ENCODE data around the gene MYO16. TPM values are rescaled to one million over a fixed set of nuclear protein-coding genes. Genes with fewer than 3 reads are reported as not detected.
"Not testable (repeated sequence)": the region's sequence is repeated elsewhere in the genome, so short reads cannot be mapped to it uniquely, and the experiment has no call there.

The MYO16 gene
- total RNA-seq, 2 donors from 2014 or later: 0.06 TPM; not detected in 1

- ATAC-seq: no peak
- intact Hi-C loops (cut with DNase I, micrococcal nuclease): no loop called here
Observed at GRCh38 chr13:108850691-108851090, 221.3 kb downstream of the MYO16 start.

DNA sequence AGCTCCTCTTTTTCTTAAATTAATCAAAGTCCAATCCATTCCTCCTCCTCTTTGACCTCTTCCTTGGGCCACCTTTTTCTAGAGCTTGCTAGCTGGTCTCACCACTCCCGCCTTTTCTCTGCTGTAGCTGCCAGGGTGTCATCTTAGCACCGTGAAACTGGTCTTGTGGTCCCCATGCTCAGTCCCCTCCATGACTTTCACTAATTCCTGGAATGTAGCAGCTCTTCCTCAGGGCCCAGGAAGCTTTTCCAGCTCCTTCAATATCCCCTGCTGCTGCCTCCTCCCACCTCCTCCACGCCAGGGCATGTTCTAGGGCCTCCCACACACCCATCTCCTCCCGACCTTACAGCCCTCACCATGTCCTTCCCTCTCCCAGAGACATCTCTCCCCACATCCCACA is 222.2 kb downstream of the MYO16 start:
- intact Hi-C loops (cut with DNase I, micrococcal nuclease): no loop called here
- no peak for ATAC-seq
- no peak for DNase-seq

More at GRCh38 chr13:108850691-108851090, 221.3 kb downstream of the MYO16 start:
- no peak for DNase-seq

- intact Hi-C loops (cut with DNase I, micrococcal nuclease): no loop called here
- DNase-seq (no peak), ATAC-seq (no peak)
Observed at GRCh38 chr13:108853031-108853430, 223.6 kb downstream of the MYO16 start.

- intact Hi-C loops (cut with DNase I, micrococcal nuclease): no loop called here
- ATAC-seq (peak; percentile 51), DNase-seq (no peak)
Observed at GRCh38 chr13:108855737-108856387, 226.5 kb downstream of the MYO16 start.

DNA sequence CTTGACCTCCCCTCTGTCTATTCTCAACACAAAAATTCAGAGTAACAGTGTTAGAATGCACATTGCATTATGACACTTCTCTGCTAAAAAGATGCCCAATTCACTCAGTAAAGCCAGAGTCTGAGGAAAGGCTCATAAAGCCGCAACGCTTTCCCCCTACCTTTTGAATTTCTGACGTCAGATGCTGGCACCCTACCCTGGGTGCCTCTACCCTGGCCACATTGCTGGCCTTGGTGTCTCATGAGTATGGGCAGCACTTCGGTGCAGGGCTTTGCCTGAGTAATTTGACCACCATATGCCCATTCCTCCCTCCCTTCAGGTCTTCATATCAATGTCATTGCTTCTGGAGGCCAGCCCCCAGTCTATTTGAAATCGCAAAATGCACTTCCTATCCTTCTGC is 229.3 kb downstream of the MYO16 start:
- intact Hi-C loops (cut with DNase I, micrococcal nuclease): no loop called here
- DNase-seq: no peak
- no peak for ATAC-seq

- ATAC-seq (no peak), DNase-seq (no peak)
- intact Hi-C loops (cut with DNase I, micrococcal nuclease): no loop called here
Observed at GRCh38 chr13:108859197-108860012, 230.0 kb downstream of the MYO16 start.

- intact Hi-C loops (cut with DNase I, micrococcal nuclease): no loop called here
- ATAC-seq: no peak
- DNase-seq: no peak
Observed at GRCh38 chr13:108860418-108860817, 231.0 kb downstream of the MYO16 start.

DNA sequence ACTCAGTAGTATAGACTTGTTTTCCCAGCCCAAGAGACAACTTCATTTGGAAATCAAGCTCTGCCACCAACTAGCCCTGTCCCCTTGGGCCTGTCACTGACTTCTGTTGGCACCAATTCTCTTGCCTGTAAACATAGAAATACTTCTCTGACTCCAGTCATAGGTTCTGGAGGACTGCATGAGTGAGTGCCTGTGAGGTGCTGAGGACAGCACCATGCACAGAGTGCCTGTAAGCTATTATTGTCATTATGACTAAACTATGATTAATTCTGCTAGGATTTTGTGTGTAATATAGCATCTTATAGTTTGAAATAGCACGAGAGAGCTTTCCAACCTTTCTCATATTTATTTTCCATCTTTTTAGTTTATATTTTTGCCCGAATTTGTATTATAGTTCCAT is 247.9 kb downstream of the MYO16 start:
- ATAC-seq: no peak
- DNase-seq: no peak
- intact Hi-C loops (cut with DNase I, micrococcal nuclease): no loop called here

- intact Hi-C loops (cut with DNase I, micrococcal nuclease): no loop called here
Observed at GRCh38 chr13:108878732-108879131, 249.3 kb downstream of the MYO16 start.

DNA sequence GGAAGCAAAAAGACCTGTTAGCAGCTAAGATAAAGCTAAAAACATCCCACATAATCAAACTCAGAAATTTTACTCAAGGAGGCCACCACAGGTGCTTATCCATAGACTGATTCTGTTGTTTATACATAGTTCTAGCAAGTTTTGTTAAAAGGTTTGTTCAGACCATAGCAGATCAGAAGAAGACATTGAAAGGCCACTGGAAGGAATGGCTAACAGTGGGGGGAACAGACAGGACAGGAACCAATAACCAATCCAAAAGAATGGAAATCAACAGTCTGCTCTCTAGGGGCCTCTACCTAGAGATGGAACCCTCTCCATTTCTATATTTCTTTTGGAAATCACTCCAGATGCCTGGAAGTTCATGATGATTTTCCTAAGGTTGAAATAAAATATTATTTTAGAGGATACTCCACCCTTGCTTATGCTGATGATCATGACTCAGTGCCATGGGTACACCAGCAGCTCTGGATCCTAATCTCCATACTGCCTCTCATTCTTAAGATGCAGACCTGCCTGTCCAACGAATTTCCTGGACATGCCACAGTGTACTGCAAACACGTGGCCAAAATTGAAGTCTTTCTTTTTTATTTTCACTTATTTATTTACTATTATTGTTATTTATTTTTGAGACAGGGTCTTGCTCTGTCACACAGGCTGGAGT is 260.0 kb downstream of the MYO16 start:
- DNase-seq (no peak), ATAC-seq (no peak)
- intact Hi-C loops (cut with DNase I, micrococcal nuclease): no loop called here

More at GRCh38 chr13:108878732-108879131, 249.3 kb downstream of the MYO16 start:
- no peak for DNase-seq
- no peak for ATAC-seq

DNA sequence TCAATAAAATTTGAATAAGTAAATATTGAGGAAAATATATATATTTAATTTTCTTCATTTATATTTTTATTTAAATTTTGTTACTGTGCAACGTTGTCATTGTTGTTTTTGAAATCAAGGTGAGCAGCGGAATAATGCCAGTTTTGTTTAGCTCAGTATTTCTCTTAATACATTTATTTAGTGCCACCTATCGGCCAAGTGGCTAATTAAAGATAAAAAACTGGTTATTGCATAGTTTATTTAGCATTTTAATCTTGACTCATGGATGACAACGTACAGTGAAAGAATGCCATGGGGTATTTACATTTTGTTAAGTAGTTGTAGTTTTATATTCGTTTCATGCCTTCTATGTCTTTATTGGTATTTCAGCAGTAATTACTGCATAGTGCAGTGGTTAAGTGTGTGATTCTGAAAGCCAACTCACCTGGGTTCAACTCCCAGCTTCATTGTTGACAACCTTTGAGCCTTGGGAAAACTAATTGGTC is 265.9 kb downstream of the MYO16 start:
- DNase-seq (no peak), ATAC-seq (no peak)
- intact Hi-C loops (cut with DNase I, micrococcal nuclease): loop anchor here in 1 of 2 donors (5.0 kb wide), 1 partner anchor 573 kb away; no protein-coding TSS in a partner anchor

- DNase-seq (no peak), ATAC-seq (no peak)
- intact Hi-C loops (cut with DNase I, micrococcal nuclease): loop anchor here in 1 of 2 donors (5.0 kb wide), 1 partner anchor 576 kb away; no protein-coding TSS in a partner anchor
Observed at GRCh38 chr13:108897955-108898354, 268.5 kb downstream of the MYO16 start.

DNA sequence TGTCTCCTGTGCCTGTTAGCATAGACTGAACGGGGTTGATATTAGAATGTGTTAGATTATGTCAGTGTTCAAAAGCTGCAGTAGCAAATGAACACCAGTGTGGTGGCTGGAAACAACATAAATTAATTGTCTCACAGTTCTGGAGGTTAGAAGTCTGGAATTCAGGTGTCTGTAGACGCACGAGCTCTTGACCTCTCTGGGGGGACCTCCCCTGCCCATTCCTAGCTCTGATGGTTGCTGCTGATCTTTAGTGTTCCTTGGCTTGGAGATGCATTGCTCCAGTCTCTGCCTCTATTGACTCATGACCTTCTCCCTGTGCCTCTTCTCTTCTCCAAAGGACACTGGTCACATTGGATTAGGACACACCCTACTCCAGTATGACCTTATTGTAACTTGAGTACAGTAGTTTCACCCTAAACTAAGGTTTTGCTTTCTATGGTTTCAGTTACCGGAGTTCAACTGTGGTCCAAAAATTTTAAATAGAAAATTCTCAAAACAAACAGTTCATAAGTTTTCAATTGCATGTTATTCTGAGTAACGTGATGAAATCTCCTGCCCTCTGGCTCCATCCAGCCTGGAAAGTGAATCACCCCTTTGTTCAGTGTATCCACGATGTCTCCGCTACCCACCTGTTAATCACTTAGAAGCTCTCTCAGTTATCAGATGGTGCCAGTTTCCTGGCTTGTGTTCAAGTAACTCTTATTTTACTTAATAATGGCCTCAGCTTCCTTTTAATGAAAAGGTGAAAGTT is 273.2 kb downstream of the MYO16 start:
- no peak for ATAC-seq
- intact Hi-C loops (cut with DNase I, micrococcal nuclease): no loop called here
- no peak for DNase-seq

- DNase-seq (no peak), ATAC-seq (no peak)
- intact Hi-C loops (cut with DNase I, micrococcal nuclease): no loop called here
Observed at GRCh38 chr13:108903613-108904012, 274.2 kb downstream of the MYO16 start.

GRCh38 chr13:108911807-108912206 is 282.4 kb downstream of the MYO16 start:
- ATAC-seq: no peak

GRCh38 chr13:108913731-108914130 is 284.3 kb downstream of the MYO16 start:
- DNase-seq; ATAC-seq; intact Hi-C loops (cut with DNase I, micrococcal nuclease): not testable (repeated sequence)

More at GRCh38 chr13:108911807-108912206, 282.4 kb downstream of the MYO16 start:
- DNase-seq: no peak
- intact Hi-C loops (cut with DNase I, micrococcal nuclease): no loop called here

GRCh38 chr13:108915095-108915633 is 285.8 kb downstream of the MYO16 start:
- intact Hi-C loops (cut with DNase I, micrococcal nuclease): no loop called here
- ATAC-seq (no peak), DNase-seq (no peak)

Data from left colon (tissue), 2 donors.